Neural cell (in vitro differentiated cells): ENCODE results near the gene VWA8.

Experiments
- CTCF ChIP-seq: fragments of 450-650 bp; IDR thresholded peaks from 2 replicates; pipeline ENCODE4 v1.5.1; 2014; ENCODE audit warnings: antibody characterized with exemption, mild to moderate bottlenecking, moderate library complexity; ENCODE audit not compliant: poor library complexity, severe bottlenecking
- EP300 ChIP-seq: fragments of 450-650 bp; conservative IDR thresholded peaks from 2 replicates; pipeline ENCODE4 v1.6.1; 2014; ENCODE audit warnings: antibody characterized with exemption, mild to moderate bottlenecking, moderate library complexity; ENCODE audit not compliant: poor library complexity, severe bottlenecking
- EZH2 ChIP-seq: fragments of 200-600, 300-800 bp; shearing (Covaris generic), sonication (generic); IDR thresholded peaks from 2 replicates; pipeline ENCODE4 v1.6.1; 2014; ENCODE audit warnings: antibody characterized with exemption, low read length, borderline replicate concordance, mild to moderate bottlenecking; ENCODE audit not compliant: insufficient read depth, poor library complexity, severe bottlenecking
- MXI1 ChIP-seq: fragments of 450-650 bp; conservative IDR thresholded peaks from 2 replicates; pipeline ENCODE4 v1.6.1; 2014; ENCODE audit warnings: antibody characterized with exemption, mild to moderate bottlenecking; ENCODE audit not compliant: poor library complexity, severe bottlenecking
- POLR2AphosphoS5 ChIP-seq: IDR thresholded peaks from 2 replicates; pipeline ENCODE4 v1.6.1; 2012
- SMC3 ChIP-seq: fragments of 450-650 bp; conservative IDR thresholded peaks from 2 replicates; pipeline ENCODE4 v1.6.1; 2014; ENCODE audit warnings: antibody characterized with exemption, mild to moderate bottlenecking, moderate library complexity; ENCODE audit not compliant: poor library complexity
- TF ChIP-seq, protein P1 (sequence below): IDR thresholded peaks from 2 replicates; pipeline ENCODE4 v1.6.1; 2012; ENCODE audit warnings: borderline replicate concordance

DNA sequence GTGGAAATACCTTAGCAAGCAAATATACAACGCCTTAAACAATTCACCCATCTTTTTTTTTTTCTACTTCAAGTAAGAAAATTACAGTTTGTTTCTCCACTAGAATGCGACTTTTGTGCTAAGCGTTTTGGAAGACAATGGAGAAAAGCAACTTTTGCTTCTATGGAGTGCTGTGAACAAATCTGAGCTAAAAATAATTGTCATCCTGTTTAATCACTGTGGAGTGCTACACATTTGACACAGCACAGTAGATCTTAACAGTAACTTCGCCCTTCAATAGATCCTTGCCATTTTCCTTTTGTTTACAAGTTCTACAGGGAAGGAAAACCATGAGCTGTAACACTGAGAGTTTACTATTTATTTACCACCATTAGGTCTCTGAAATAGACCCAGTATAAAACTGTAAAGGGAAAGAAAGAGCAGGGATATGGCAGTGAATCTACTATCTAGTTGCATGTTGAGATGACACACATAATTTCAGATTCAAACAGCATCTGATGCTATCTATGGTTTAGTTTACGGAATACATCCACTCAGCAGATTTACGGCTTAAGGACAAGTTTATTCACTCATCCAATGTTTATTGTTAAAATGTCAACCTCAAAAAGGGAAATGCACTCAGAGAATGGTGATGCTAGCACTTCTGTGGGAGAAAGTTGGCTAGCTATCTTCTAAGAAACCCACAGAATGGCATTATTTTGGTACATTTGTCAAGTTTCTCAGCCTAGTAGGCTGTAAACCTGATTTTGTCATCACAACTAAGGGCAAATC, 175.3 kb downstream of the VWA8 start:
- no peak for TF ChIP-seq CTCF
- TF ChIP-seq, protein P1, sequence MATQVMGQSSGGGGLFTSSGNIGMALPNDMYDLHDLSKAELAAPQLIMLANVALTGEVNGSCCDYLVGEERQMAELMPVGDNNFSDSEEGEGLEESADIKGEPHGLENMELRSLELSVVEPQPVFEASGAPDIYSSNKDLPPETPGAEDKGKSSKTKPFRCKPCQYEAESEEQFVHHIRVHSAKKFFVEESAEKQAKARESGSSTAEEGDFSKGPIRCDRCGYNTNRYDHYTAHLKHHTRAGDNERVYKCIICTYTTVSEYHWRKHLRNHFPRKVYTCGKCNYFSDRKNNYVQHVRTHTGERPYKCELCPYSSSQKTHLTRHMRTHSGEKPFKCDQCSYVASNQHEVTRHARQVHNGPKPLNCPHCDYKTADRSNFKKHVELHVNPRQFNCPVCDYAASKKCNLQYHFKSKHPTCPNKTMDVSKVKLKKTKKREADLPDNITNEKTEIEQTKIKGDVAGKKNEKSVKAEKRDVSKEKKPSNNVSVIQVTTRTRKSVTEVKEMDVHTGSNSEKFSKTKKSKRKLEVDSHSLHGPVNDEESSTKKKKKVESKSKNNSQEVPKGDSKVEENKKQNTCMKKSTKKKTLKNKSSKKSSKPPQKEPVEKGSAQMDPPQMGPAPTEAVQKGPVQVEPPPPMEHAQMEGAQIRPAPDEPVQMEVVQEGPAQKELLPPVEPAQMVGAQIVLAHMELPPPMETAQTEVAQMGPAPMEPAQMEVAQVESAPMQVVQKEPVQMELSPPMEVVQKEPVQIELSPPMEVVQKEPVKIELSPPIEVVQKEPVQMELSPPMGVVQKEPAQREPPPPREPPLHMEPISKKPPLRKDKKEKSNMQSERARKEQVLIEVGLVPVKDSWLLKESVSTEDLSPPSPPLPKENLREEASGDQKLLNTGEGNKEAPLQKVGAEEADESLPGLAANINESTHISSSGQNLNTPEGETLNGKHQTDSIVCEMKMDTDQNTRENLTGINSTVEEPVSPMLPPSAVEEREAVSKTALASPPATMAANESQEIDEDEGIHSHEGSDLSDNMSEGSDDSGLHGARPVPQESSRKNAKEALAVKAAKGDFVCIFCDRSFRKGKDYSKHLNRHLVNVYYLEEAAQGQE, result no peak
- no peak for TF ChIP-seq EP300
- TF ChIP-seq POLR2AphosphoS5, result no peak
- TF ChIP-seq EZH2, result no peak
- no peak for TF ChIP-seq SMC3
- TF ChIP-seq MXI1, result no peak
